DLD1 (cell line): ENCODE results near the gene MAPKAPK3.
"Not testable (repeated sequence)": the region's sequence is repeated elsewhere in the genome, so short reads cannot be mapped to it uniquely, and the experiment has no call there.

Experiments
- in situ Hi-C: cut with HindIII; loops from 2 replicates; pipeline ENCODE4 v1.10.0; 2017; ENCODE audit warnings: low sequenced_read_pairs

Gene MAPKAPK3

DNA sequence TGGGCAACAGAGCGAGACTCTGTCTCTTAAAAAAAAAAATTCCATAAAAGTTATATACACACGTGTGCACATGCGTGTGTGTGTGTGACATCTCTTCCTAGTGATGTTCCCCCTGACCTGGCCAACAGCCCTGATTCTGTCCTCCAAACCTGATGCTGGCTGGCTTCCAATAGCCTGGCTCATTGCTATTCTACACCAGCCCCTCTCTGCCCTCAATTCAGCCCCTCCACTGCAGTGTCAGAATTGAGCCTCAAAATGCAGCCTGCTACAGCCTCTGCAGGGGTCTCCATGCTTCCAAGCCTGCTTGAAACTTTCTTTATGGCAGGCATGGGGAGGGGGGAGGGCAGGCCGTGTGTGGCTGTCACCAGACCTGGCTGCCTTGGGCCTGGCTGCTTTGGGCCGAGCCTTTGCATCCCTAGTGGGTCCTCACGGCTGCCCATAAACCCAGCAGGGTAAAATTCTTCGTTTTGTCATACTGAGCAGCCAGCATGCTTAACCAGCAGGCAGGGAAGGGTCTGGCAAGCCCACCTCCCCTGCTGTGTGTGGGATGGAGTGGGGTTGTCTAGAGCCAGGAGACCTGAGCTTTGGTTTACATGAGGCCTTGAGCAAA lies 35.1 kb downstream of the MAPKAPK3 start:
- in situ Hi-C loops: no loop called here

DNA sequence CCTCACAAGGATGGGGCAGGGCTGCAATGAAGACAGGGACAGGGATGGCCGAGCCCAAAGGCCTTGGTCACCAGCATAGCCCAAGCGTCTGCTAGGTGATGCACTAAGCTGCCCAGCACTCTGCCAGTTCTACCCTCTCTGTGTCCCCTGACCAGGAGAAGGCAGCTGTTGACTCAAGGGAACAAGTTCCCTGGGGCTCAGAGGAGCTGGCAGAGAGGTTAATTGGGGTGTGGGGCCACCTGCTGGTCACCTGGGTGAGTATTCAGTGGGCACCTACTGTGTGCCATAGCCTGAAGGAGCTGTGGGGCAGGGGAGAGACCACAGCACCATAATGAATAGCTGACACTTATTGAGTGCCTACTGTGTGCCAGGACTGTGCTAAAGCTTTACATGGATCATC lies 35.8 kb downstream of the MAPKAPK3 start:
- in situ Hi-C loops: no loop called here

DNA sequence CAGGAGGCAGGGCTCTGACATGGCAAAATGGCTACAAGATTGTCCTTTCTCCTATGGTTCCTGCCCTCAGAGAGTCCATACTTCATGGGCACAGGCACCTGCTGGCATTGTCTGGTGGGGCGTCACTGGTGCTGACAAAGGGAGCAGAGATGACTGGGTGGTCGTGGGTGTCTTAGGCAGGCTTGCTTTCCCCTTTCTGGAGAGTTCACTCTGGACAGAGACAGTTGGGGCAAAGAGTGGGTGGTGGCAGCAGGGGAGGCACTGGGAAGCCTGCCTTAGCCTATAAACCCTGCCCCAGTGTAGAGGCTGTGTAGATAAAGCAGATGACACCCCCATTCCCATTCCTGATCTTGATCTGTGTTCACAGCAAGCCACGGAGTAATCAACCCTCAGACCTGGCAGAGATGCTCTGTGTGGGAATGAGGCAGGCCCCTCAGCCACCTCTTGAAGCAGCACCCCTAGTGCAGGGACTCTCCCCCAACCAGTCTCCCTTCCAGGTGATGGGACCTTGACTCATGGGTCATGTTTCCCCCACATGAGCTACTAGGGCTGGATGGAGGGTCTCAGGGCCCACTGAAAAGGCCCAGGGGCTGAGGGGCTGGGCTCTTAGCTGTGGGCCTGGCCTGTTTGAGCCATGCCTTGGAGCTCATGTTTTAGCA lies 37.1 kb downstream of the MAPKAPK3 start:
- in situ Hi-C loops: no loop called here

DNA sequence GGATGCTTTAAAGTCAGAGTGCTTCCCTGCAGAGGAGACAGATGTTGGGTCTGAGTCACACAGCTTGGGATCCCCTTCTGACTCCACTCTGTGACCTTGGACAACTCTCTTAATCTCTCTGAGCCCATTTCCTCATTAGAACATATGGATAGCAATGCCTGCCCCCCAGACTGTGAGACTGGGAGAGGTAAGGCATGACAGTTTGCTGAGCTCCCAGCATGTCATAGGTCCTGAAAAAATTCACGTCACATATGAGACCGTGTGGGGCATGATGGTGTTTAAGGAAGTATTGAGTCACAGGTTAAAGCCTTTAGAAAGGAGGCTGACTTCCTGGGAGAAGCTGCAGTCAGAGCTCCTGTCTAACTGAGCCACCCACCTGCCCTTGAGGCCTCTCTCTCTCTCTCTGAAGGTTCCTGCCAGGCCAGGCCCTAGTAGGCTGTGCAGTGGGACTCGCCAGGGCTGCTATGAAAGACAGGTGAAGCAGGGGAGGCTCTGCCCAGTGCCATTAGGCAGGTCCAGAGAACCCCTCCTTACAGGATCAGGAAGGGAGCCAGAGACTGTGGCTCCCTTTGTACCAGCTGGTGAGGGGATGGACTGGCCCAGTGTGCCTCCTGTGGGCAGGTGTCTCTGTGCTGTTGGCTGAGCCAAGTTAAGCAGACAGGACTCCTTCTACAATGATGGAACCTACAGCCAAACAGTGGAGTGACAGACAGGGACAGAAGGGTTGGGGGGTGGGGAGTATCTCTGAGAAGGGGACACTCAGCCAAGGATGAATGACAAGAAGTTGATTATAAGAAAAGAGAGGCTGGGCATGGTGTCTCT lies 38.3 kb downstream of the MAPKAPK3 start:
- in situ Hi-C loops: no loop called here

DNA sequence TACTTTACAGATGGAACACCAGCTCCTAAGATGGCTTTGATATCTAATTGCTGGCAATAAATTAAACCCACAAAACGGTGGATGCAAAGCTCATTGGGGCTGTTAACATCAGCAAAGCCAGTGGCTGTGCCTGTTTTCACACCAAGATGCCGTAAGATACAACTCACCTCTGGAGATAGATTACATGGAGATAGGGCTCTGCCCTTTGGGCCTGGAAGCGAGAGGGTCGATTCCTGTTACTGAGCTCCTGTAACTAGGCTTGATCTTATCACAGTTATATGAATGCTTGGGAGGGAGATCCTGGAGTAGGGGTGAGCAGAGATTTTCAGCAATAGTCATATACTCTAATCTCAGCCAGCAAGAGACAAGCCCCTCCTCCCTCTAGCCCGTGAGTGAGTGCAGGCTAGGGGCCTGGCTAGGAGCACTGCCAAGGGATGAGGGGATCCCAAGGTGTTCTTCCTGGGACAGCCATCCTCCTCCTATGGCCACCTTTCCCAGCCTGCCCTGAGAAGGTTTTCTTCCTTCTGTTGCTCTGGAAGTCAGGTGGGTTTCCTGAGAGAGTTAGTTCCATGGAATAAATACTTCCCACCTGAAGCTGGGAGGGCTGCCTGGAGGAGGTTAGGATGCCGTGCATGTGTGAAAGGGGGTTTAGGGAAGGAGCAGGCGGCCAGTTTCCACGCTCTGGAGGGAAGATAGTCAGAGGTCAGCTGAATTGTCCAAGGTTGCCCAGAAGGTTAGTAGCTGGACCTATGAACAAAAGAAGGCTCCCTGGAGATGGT lies 39.7 kb downstream of the MAPKAPK3 start:
- in situ Hi-C loops: no loop called here

DNA sequence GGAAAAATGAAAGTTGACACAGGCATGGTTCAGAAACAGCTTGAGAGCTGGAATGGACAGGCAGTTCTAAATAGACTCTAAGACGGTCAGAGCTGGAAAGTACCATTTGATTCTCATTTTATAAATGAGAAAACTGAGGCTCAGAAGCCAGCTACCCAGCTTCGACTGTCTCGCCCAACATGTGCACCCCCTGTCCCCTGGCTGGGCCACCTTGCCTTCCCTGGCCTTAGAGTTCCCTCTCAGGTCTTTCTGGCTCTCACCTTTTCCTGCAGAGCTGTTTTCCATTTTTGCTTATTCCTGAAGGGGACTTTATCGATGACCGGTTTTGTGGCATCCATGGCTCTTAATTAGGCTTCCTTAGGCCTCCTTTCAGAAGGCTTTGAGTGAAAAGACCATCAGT lies 40.5 kb downstream of the MAPKAPK3 start:
- in situ Hi-C loops: no loop called here

DNA sequence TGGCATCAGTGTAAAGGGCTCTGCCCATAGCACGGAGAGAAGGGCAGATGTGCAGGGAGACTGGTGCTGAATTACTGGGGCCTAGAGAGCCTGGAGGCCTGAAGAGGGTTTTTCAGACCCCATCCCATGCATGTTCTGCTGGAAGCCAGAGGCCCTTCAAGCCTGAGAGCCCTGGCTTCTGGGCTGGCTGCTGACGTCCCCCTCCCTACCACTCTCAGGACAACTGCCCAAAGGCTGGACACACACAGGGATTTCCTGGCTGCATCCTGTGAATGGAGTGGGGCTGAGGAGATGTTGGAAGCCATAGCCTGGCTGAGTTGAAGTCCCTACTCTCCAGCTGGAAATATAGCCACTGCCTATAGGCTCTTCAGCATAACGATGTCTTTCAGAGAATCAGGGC lies 40.9 kb downstream of the MAPKAPK3 start:
- in situ Hi-C loops: no loop called here

DNA sequence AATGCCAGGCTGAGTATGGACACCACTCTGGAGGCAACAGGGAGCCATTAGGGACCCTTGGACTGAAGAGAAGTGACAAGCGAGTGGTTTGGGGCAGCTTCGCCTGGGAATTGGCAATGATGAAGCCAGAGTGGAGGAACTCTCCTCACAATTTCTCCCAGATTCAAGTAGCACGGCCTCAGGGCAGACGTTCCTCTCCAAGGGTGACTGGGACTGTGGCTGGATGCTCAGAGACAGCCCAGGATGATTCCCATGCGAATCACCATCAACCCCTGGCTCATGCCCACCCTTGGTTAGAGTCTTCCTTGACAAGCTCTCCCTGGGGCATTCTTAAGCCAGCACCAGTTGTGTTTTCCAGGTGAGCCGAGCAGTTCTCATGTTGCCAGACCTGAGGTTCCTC lies 41.5 kb downstream of the MAPKAPK3 start:
- in situ Hi-C loops: no loop called here

DNA sequence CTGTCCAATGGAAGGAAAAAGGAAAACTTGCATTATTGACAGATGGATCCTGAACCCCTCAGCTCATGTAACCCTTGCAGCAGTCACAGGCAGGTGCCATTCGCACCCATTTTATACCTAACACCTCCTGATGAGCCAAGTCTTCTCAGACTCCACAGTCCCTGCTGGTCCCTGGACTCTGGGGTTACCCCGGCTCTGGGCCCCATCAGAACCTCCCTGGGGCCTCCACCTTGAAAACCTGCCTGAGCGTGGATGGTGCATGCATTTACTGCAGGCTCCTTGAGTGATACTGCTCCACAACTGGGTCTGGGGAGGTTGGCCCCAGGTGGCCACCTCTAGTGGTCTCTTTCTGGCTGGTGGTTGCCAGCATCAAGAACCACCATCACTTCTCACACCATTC lies 41.9 kb downstream of the MAPKAPK3 start:
- in situ Hi-C loops: no loop called here

DNA sequence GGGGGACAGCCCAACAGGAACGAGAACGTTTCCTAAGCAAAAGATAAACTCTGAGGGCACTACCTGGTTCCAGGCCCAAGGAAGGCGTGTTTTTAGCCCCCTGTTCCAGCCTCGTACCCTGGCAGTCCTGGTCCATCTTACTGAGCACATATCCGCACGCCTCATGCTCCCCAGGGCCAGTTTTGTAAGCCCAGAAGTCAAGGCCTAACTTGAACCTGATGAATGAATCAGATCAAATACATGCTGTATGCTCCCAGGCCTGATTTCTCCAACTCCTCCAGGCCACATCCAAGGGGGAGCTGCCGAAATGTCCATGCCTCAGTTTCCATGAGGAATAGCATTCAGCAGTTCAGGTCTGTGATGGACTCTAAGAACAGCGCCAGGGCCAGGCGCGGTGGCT lies 43.4 kb downstream of the MAPKAPK3 start:
- in situ Hi-C loops: no loop called here

DNA sequence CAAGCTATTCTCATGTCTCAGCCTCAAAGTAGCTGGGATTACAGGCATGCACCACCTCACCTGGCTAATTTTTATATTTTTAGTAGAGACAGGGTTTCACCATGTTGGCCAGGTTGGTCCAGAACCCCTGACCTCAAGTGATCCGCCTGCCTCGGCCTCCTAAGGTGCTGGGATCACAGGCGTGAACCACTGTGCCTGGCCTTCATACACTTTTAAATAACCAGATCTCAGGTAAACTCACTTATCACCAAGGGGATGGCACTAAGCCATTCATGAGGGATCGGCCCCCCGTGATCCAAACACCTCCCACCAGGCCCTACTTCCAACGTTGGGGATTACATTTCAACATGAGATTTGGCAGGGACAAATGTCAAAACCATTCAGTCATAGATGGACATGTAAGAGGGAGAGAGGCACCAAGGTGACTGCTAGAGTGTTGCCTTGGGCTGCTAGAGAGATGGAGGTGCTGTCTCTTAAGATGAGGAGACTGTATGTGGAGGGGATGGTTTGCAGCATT lies 44.4 kb downstream of the MAPKAPK3 start:
- in situ Hi-C loops: no loop called here

DNA sequence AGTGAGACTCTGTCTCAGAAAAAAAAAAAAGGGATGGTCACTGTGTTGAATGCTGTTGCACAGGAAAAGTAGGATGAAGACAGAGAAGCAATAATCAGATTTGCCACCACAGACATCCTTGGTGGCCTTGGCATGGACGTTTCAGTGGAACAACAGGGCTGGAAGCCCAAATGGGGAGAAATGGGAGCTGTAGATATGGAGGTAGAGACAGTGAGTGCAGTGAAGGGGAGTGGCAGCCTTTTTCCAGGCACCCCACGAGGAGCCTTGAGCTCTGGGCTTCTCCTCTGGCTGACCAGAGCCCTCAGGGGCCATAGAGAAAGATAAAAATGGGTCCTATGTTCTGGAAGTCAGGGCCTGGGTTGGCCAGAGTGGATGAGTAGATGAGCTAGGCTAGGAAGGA lies 45.5 kb downstream of the MAPKAPK3 start:
- in situ Hi-C loops: no loop called here

DNA sequence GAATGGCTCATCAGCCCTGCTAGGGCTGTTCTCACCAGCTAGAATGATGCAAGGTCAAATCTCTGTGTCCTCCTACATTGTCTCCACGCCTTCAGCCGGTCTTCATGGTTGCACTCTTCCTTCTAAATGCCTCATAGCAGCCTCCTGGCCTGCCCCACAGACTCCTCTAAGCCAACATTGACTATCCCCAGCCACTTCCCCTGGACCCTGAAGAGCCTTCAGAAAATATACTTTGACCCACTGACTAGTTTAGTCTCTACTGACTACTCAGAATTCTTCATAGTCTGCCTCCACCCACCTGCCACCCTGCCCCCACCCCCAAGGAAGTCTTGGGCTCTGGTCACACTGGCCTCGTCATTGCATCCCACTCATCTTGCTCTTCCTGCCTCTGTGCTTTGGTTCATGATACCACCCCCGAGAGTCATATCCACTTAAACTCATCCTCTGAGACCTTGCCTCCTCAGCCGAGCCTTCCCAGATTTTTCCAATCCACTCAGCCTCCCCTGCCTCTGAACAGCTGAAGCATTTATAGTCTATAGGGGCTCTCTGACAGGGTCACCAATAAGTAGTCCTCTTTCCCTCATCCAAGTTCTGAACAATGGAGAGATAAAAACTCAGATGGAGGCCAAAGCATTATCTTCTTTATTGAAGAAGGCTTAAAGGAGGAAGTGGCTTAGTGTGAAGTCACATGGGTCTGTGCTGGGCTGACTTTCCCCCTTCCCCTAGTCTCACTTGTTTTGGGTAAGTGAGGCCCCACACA lies 48.3 kb downstream of the MAPKAPK3 start:
- in situ Hi-C loops: no loop called here

DNA sequence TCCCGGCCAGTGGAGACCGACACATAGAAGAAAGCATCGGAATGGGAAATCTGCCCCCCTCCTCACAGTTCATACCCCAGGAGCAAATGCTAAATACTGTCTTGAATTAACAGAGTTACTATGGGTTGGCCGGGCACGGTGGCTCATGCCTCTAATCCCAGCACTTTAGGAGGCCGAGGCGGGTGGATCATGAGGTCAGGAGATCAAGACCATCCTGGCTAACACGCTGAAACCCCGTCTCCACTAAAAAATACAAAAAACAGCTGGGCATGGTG lies 48.8 kb downstream of the MAPKAPK3 start:
- in situ Hi-C loops: not testable (repeated sequence)

DNA sequence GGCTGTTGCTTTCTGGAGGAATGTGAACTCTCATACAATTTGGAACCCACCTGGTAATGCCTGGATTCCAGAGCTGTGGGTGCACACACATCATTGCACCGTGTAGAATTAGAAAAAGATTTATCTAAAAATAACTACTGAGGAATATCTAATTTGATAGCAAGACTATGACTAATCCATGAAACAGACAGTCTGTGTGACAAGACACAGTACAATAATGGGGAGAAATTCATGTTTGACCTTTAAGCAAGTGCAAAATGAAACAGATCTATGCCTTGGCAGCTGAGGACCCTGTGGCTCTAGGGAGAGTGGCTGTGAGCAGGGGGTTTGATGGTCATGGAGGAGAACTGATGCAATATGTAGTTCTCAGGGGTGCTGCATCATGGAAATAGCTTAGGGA lies 49.9 kb downstream of the MAPKAPK3 start:
- in situ Hi-C loops: no loop called here

DNA sequence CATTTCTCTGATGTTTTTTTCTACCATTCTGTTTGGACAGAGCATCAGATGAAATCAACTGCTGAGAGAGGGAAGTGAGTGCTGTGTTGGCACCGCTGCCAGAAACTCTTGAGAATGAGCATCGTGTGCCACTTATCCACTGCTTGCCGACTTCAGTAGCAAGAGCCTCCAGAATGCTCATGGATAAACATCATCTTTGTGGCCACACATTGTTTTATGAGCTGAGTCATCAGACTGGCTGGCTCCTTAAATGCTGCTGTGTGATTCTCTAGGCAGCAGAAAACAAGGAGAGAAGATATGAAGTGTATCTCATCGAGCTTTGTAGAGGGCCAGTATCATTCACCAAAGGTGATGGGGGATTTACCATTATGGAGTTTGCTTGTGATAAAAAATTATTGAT lies 54.4 kb downstream of the MAPKAPK3 start:
- in situ Hi-C loops: no loop called here

DNA sequence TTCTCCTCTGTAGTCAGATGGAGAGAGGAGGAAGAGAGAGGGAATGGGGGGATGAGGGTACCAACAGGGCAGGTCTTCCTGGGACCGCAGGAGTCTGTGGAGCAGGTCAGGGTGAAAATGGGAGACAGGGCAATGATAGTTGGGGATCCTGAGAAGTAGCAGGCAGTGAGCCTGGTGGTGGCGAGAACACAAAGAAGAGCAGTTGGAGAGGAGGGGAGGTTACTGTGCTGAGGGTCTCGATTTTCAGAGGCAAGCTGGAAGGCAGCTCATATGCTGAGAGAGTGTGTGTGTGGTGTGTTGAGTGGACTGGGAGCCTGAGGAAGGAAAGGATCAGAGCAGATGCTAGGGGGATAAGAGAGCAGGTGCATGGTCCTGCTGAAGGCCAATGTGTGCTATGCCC lies 55.7 kb downstream of the MAPKAPK3 start:
- in situ Hi-C loops: no loop called here

DNA sequence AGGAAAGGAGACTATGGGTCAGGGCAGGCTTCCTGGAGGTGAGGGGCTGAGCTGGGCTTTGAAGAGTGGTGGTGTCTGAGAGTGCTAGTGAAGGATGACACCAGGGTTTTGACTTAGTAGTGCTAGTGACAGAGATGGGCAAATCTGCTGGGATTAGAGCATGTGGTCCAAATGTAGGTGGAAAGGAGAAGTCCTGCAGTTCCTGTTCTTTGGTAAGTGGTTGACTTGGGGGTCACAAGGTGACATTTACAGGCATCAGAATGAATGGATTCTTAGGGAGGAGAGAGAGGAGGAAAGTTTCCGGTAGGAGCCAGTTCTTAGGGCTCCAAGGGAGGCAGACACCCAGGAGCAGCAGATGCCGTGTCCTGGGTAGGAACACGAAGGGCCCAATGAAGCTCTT lies 57.0 kb downstream of the MAPKAPK3 start:
- in situ Hi-C loops: no loop called here

DNA sequence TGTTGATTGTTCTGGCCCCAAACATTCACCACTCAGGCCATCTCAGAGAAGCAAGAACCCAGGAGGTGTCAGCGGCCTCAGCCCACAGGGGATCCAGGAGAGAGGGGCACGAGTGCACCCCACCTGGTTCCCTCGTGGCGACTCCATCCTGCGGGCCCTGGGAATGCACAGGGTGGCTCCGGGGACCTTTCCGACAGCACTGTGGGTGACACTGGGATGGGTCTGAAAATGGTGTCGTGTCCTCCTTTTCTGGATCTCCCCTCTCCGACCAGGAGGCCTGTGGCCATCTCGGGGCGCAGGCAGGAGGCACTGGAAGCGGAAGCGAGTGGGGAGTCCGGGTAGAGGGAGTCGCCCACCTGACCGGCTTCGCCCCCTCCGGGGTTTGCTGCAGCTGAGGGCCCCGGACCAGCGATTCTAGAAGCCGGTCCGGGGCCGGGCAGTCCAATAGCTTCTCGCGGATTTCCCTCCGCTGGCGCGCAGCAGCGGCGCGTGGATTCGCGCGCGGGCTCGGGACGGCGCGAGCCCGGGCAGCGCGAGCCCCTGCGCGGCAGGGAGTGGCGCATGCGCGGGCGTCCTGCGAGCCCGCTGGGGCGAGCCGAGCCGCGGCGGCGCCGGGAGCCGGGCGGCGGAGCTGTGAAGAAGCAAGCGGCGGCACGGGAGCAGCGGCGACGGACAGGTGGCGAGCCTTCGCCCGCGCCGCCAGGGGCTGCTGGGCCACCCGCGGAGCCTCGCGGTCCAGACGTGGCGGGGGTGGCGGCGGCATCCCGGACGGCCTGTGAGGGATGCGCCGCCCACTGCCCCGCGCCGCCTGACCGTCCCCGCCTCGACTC lies 57.6 kb downstream of the MAPKAPK3 start, which contains the start of gene DOCK3:
TSS of gene DOCK3 (plus strand) at position 579 of the 830 bp plus-strand sequence. CDS start 337 bp downstream, outside the sequence.
- in situ Hi-C loops: no loop called here
